Activated CD8-positive, alpha-beta T cell treated with anti-CD3 and anti-CD28 coated beads, Interleukin-2, amount 10 ng/mL, durations not matched to agents 7 days and 5 days (primary cell): ENCODE results near the gene CDK8. TPM values are rescaled to one million over a fixed set of nuclear protein-coding genes. Genes with fewer than 3 reads are reported as not detected.

Experiments used
- ATAC-seq: fragments of 150-1000 bp; cut with Tn5 transposase; one replicate; pipeline ENCODE4 v1.10.0; 2021; ENCODE audit warnings: moderate library complexity
- CTCF ChIA-PET: fragments of 350-600 bp; sonication (Branson Sonifier 250); formaldehyde crosslinking; loops from one replicate; lab custom pipeline; 2021; ENCODE audit warnings: antibody characterized with exemption; lab: Charles Lee
- POLR2A ChIA-PET: fragments of 350-600 bp; sonication (Branson Sonifier 250); formaldehyde crosslinking; loops from one replicate; lab custom pipeline; 2021; ENCODE audit warnings: antibody characterized with exemption; lab: Charles Lee
- DNase-seq: peaks from one replicate; pipeline ENCODE4 v3.0.0-alpha.2; 2020
- H3K27ac Mint-ChIP-seq: one replicate; pipeline ENCODE4 v1.8.0; 2021; ENCODE audit warnings: mild to moderate bottlenecking, mixed read lengths
- H3K27me3 Mint-ChIP-seq: one replicate; pipeline ENCODE4 v1.8.0; 2021; ENCODE audit warnings: low read depth, mixed read lengths
- H3K36me3 Mint-ChIP-seq: one replicate; pipeline ENCODE4 v1.8.0; 2021; ENCODE audit warnings: low read depth, mixed read lengths
- H3K4me1 Mint-ChIP-seq: one replicate; pipeline ENCODE4 v1.8.0; 2021; ENCODE audit warnings: low read depth, mixed read lengths
- H3K4me3 Mint-ChIP-seq: one replicate; pipeline ENCODE4 v1.8.0; 2021; ENCODE audit warnings: mild to moderate bottlenecking, mixed read lengths
- H3K9me3 Mint-ChIP-seq: one replicate; pipeline ENCODE4 v1.8.0; 2022; ENCODE audit warnings: mixed read lengths; ENCODE audit not compliant: insufficient read depth
- total RNA-seq, 2 experiments: library from RNA; stranded (reverse); gene quantifications; one replicate each; pipeline ENCODE4 v1.2.3, GENCODE V29; 2021

Gene CDK8
- total RNA-seq, 2 experiments from 2014 or later, result 14.7 to 15.7 TPM

DNA sequence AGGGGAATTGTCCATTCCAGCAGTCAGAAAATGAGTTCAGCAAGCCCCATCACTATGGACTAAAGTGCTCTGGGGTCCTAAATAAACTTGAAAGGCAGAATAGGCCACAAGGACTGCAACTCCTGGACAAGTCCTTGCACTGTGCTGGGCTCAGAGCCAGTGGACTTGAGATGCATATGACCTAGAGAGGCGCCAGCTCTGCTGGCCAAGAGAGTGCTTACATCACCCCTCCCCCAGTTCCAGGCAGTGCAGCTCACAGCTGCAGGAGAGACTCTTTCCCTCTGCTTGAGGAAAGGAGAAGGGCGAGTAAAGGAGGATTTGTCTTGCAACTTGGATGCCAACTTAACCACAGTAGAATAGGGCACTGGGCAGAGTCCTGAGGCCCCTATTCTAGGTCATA is 194.1 kb downstream of the CDK8 start:
- POLR2A ChIA-PET, result no interaction called here
- no peaks in the 10 kb centered on the region for H3K4me1 Mint-ChIP-seq
- peaks cover 12% of the 10 kb centered on the region for H3K27me3 Mint-ChIP-seq
- DNase-seq (no peak), ATAC-seq (no peak)
- H3K27ac Mint-ChIP-seq, result no peak overlapping the region
- H3K36me3 Mint-ChIP-seq, result no peaks in the 10 kb centered on the region
- H3K4me3 Mint-ChIP-seq, result no peak overlapping the region
- CTCF ChIA-PET, result no interaction called here
- no peaks in the 10 kb centered on the region for H3K9me3 Mint-ChIP-seq

DNA sequence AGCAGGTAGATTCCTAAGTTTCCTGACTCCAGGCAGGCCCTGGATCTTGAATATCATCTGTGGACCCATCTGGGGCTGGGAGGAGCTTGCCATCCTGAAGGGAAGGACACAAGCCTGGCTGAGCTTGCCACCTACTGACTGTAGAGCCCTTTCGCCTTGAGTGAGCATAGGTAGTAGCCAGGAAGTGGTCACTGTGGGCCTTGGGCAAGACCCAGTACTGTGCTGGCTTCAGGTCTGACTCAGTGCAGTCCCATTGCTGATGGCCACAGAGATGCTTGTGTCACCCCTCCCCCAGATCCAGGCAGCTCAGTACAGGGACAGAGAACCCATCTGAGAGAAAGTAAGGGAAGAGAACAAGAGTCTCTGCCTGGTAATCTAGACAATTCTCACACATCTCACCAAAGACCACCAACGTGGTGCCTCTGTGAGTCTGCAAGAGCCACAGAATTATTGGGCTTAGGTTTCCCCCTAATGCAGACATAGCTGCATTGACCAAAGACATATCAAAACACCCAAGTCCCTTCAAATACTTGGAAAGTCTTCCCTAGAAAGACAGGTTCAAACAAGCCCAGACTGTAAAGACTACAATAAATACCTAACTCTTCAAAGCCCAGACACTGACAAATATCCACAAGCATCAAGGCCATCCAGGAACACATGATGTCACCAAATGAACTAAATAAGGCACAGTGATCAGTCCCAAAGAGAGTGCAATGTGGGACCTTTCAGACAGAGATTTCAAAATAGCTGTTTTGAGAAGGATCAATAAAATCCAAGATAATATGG is 195.3 kb downstream of the CDK8 start:
- Mint-ChIP-seq H3K27ac (no peak overlapping the region), H3K4me1 (no peaks in the 10 kb centered on the region), H3K36me3 (no peaks in the 10 kb centered on the region), H3K4me3 (no peak overlapping the region), H3K27me3 (peaks cover 13% of the 10 kb centered on the region), H3K9me3 (no peaks in the 10 kb centered on the region)
- ATAC-seq, result no peak
- DNase-seq, result no peak
- CTCF ChIA-PET, result no interaction called here
- POLR2A ChIA-PET, result no interaction called here

Other genes with a start within 250 kb of the CDK8 start
- gene SHISA2, start 202.1 kb upstream of the CDK8 start, total RNA-seq, result under 1 TPM; 0.45 to 0.50 TPM
- gene RNF6, start 31.8 kb upstream of the CDK8 start, total RNA-seq, result 10 to 100 TPM; 34.2 to 35.7 TPM